NOMO-1 treated with DMSO at 0.1 percent for 48 hours (cell line): ENCODE data around the gene ILF3.
"Not testable (repeated sequence)": the region's sequence is repeated elsewhere in the genome, so short reads cannot be mapped to it uniquely, and the experiment has no call there.

Source experiments
- DNase-seq: peaks from one replicate; lab custom pipeline; 2025; ENCODE audit not compliant: unreplicated experiment; lab: John Stamatoyannopoulos, UW

The ILF3 gene

GRCh38 chr19:10671922-10672321 lies 17.8 kb downstream of the ILF3 start:
- not testable (repeated sequence) for DNase-seq

- not testable (repeated sequence) for DNase-seq
Measured at GRCh38 chr19:10675214-10675613, 21.1 kb downstream of the ILF3 start.

- DNase-seq: no peak
Measured at GRCh38 chr19:10677751-10678150, 23.6 kb downstream of the ILF3 start.

GRCh38 chr19:10678813-10679212 lies 24.7 kb downstream of the ILF3 start:
- DNase-seq: no peak

DNA sequence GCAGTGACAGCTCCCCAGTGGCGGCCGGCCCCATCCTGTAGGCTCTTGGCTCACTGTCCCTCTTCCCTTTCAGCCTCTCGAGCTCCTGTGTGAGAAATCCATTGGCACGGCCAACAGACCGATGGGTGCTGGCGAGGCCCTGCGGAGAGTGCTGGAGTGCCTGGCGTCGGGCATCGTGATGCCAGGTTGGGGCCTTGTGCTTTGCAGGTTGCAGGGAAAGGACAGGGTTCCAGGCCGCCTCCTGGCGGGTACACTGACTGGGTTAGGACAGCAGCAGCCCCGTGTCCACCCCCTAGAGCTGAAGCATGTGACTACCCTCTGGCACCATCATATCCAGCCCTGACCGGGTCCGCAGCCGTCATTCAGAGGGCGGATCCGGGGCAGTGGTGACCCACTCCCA lies 25.6 kb downstream of the ILF3 start:
- DNase-seq: no peak

DNA sequence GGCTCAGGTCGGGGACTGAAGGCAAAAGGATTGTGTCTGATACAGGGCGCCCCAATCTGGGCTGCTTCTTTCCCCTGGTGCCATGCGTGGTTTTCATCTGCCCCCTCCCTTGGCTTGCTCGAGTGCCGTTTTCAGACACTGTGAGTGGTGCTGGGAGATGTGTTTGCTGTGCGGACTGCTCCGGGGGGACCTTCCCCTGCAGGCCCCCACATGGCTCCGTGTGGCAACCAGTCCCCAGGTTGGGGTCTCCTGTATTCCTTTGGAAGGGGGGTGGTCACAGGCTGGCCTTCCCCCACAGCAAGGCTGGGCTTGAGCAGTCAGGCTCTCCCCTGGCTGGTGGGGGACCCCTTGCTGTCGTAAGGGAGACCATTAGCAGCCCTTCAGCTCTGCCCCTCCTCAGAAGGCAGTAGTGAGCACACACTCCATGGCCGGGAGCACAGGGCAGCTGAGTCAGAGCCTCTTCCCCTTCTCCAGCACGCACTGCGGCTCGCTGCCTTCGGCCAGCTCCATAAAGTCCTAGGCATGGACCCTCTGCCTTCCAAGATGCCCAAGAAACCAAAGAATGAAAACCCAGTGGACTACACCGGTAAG lies 26.5 kb downstream of the ILF3 start:
- DNase-seq: no peak

DNA sequence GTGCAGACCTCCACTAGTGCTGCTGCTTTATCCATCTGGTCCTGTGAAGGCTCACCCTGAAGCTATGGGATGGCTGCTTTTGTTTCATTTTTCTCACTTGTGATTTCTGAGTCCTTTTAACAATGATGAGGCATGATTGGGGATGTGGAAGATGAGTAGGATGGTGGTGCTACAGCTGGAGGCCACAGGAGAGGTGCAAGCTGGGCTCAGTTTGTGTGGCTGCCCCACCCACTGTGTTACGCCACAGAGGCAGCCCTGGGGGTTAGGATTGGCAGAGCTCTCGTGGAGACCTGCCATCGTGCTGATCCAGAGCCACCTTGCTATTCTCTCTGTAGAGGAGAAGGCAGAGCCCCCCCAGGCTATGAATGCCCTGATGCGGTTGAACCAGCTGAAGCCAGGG lies 27.5 kb downstream of the ILF3 start:
- no peak for DNase-seq

- no peak for DNase-seq
Measured at GRCh38 chr19:10682397-10683063, 28.4 kb downstream of the ILF3 start.

DNA sequence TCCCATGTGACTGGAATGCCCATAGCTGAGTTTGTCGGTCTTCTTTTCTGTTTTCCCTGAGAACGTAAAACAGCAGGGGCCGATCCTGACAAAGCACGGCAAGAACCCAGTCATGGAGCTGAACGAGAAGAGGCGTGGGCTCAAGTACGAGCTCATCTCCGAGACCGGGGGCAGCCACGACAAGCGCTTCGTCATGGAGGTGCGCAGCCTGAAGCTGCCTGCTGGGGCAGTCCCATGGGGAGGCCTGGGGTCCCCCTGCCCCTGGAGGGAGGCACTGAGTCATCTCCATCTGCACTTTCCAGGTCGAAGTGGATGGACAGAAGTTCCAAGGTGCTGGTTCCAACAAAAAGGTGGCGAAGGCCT lies 28.9 kb downstream of the ILF3 start:
- DNase-seq: no peak

- no peak for DNase-seq
Measured at GRCh38 chr19:10683582-10683981, 29.4 kb downstream of the ILF3 start.

DNA sequence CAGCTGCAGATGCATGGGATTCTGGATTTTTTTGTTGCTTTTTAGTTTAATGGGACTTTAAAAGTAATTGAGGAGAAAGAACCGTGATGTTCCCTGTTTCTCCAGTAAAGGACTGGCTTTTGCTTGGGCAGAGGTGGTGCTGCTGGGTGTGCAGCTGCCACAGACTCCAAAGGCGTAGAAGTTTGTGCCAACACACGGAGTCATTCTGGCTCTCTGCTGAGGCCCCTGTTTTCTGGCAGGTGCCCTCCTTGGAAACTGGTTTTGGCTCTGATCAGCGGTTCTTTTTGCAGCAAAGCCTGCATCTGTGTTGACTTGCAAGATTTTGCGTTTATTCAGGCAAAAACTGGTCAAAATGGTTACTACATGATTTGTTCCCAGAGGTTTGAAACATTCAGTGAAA lies 31.1 kb downstream of the ILF3 start:
- no peak for DNase-seq

DNA sequence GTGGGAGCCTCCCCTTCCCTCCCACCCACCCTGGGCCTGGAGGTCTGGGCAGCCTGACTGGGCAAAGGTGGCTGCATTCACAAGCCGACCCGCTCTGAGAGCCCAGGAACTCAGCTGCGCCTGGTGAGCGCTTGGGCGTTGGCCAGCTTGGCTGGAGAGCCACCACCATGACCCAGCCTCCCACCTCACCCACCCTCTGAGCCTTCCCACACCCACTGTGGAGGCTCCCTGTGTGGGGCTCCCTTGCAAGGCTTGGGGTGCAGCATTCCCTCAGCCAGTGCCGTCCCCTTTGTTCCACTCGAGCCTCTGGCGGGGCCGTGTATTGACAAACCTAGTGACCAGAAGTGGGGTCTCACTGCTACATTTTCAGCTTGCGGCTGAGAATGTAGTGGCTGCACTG lies 32.0 kb downstream of the ILF3 start:
- no peak for DNase-seq

DNA sequence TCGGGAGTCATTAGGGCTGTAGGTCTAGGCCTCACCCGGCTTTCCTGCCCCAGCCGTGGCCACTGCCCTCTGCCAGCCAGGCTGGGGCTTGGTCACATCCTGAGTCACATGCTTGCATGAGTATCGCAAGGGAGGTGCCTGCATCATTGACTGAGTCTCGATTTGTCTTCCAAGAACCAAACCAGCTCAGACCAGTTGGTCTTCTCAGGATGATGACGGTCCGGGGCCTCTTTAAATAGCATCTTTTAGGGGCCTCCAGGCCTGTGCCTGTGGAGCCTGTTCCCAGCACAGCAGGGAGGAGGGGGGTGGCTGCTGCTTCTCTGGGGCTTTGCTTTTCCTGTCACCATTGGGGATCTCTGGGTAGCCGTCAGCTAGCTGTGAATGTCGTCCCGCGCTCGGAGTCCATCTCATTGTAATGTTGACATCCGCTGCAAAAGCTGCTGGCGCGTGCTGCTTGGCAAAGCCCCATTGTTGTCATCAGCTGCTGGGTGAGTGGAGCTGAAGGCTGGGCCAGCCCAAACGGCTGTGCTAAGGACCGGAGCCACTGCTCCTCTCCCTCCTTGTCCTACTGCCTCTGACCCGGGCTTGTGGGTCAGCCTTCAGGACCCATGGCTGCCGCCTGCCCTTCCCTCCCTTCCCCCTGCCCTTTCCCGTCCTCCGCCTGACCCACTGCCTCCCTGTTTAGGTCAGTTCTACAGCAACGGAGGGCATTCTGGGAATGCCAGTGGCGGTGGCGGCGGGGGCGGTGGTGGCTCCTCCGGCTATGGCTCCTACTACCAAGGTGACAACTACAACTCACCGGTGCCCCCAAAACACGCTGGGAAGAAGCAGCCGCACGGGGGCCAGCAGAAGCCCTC lies 32.7 kb downstream of the ILF3 start:
- no peak for DNase-seq

DNA sequence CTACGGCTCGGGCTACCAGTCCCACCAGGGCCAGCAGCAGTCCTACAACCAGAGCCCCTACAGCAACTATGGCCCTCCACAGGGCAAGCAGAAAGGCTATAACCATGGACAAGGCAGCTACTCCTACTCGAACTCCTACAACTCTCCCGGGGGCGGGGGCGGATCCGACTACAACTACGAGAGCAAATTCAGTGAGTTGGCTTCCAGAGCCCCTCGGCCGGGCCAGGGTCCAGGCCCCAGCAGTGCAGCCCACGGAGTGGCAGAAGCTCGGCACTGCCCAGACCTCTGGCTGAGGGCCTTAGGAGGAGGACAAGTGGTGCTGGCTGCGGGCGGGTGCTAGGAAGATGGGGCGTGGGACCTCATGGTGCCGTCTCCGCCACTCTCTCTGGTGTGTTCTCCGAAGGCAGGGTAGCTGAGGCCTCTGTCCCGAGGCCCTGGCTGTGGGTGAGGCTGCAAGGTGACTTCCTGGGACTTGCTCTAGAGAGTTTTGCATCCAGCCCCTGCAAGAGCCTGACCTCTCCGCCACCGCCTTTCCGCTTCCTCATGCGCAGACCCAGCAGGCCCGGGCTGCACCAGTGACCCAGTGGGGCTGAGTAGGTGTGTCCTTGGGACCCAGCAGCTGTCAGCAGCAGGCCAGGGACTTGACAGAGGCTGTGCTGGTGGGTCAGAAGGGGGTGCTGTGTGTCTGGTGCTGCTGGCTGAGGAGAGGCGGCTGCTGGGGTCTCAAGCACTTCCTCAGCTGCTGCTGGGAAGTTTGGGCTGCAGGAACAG lies 33.6 kb downstream of the ILF3 start:
- DNase-seq: no peak

GRCh38 chr19:10688545-10689280 lies 34.6 kb downstream of the ILF3 start:
- no peak for DNase-seq

GRCh38 chr19:10690341-10690781 lies 36.2 kb downstream of the ILF3 start:
- DNase-seq: no peak

DNA sequence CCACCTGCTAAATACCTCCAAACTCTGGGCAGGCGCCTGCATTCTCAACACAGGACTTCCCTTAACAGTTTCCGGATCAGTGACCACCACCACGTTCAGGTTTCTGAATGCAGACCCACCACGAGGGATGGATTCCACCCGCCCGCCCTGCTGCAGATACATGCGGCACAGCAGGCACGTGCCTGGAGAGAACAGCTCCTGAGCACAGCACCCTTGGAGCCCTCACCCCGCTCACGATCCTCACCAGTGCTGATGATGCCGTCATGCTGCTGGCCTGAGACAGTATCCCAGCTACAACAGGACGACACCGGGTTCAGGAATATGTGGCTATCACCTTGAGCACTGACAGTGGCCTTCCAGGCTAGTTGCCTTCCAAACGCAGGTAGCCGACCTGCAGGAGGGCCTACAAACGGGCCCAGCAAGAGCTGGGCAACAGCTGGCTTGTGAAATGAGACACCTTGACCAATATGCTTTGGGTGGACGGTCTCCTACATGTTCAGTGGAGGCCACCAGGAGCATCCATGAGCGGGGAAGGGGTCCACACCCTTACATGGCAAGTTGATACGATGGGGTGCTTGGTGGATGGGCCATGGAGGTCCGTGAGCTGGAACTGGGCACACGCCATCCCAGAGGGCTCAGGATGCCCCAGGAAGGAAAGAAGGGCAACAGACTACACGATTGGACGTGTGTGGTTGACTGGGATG lies 37.2 kb downstream of the ILF3 start:
- no peak for DNase-seq

GRCh38 chr19:10691883-10692282 lies 37.7 kb downstream of the ILF3 start:
- no peak for DNase-seq

DNA sequence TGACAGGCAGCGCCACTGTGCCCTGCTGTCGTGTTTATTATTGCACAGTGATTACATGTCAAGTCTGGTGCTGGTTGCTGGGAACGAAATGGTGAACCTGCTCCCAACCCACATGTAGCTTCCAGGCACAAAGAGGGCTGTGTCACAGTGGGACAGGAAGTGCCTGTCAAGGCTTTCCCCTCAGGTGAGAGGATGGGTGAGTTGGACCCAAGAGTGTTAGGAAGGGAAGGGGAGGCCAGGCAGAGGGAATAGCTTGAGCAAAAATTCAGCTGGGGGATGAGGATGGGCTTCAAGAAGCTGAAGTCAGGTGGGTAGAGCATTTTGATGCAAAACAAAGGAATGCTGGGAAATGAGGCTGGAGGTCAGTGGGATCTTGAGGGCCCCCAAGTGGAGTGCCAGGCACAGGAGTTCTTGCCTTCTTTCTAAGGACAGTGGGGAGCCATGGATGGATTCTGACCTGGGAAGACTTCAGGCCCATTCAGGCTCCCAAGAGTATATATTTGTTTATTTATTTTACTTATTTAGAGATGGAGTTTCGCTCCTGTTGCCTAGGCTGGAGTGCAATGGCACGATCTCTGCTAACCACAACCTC lies 38.6 kb downstream of the ILF3 start:
- no peak for DNase-seq
